ENCODE measurements around the gene PRLHR. TPM values are rescaled to one million over a fixed set of nuclear protein-coding genes. Genes with fewer than 3 reads are reported as not detected.

The PRLHR gene
- total and polyA plus RNA-seq, 2 donors: 0.02 to 0.05 TPM

- DNase-seq (ENCODE audit: low read depth in 6 of 9, low spot score in 9 of 9): no peak
- WGBS: 87% methylated on average over 11 of the region's 11 CpGs
- Histone ChIP-seq H3K4me1 (ENCODE audit: control insufficient read depth in 2 of 2, insufficient read depth in 2 of 2, low read length in 2 of 2) (no peaks in the 10 kb centered on the region), H3K27me3 (ENCODE audit: control insufficient read depth in 2 of 2, insufficient read depth in 1 of 2, low read length in 1 of 2) (peaks cover 0 to 12% of the 10 kb centered on the region in 2 donors), H3K4me3 (ENCODE audit: low read length in 2 of 2) (no peak overlapping the region), H3K27ac (ENCODE audit: low read depth in 1 of 2, low read length in 1 of 2) (no peak overlapping the region), H3K9me3 (ENCODE audit: control insufficient read depth in 2 of 2, insufficient read depth in 1 of 2, low read length in 1 of 2) (no peaks in the 10 kb centered on the region), H3K36me3 (ENCODE audit: control insufficient read depth in 2 of 2, insufficient read depth in 2 of 2, low read length in 1 of 2) (no peaks in the 10 kb centered on the region)
Measured at GRCh38 chr10:118567701-118568248, 27.7 kb downstream of the PRLHR start.

DNA sequence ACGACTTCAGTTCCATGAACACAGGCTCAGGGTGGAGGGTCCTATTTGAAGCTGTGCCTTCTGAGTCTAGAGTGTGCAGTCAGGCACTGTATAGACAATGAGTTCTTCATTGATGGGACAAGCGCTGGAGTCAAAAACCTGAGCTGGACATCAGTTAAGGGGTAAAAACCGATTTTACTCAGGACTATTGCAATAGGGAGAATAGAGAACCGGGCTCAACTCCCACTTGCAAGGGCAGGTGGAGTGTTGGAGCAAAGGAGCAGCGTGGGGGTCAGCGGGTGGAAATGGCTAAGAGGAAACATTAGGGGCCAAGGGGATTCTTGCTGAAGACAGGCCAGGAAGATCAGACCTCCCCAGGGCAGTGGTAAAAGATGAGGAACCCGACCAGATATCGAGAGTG lies 28.5 kb downstream of the PRLHR start:
- 94% methylated on average over 8 of the region's 8 CpGs for WGBS
- Histone ChIP-seq H3K9me3 (ENCODE audit: control insufficient read depth in 2 of 2, insufficient read depth in 1 of 2, low read length in 1 of 2) (no peaks in the 10 kb centered on the region), H3K27me3 (ENCODE audit: control insufficient read depth in 2 of 2, insufficient read depth in 1 of 2, low read length in 1 of 2) (peaks cover 0 to 10% of the 10 kb centered on the region in 2 donors), H3K27ac (ENCODE audit: low read depth in 1 of 2, low read length in 1 of 2) (no peak overlapping the region), H3K4me3 (ENCODE audit: low read length in 2 of 2) (no peak overlapping the region), H3K4me1 (ENCODE audit: control insufficient read depth in 2 of 2, insufficient read depth in 2 of 2, low read length in 2 of 2) (no peaks in the 10 kb centered on the region), H3K36me3 (ENCODE audit: control insufficient read depth in 2 of 2, insufficient read depth in 2 of 2, low read length in 1 of 2) (no peaks in the 10 kb centered on the region)
- no peak for DNase-seq (ENCODE audit: low read depth in 6 of 9, low spot score in 9 of 9)

- 89% methylated on average over 12 of the region's 12 CpGs for WGBS
- Histone ChIP-seq H3K36me3 (ENCODE audit: control insufficient read depth in 2 of 2, insufficient read depth in 2 of 2, low read length in 1 of 2) (no peaks in the 10 kb centered on the region), H3K4me1 (ENCODE audit: control insufficient read depth in 2 of 2, insufficient read depth in 2 of 2, low read length in 2 of 2) (no peaks in the 10 kb centered on the region), H3K27me3 (ENCODE audit: control insufficient read depth in 2 of 2, insufficient read depth in 1 of 2, low read length in 1 of 2) (peaks cover 0 to 10% of the 10 kb centered on the region in 2 donors), H3K27ac (ENCODE audit: low read depth in 1 of 2, low read length in 1 of 2) (no peak overlapping the region), H3K9me3 (ENCODE audit: control insufficient read depth in 2 of 2, insufficient read depth in 1 of 2, low read length in 1 of 2) (no peaks in the 10 kb centered on the region), H3K4me3 (ENCODE audit: low read length in 2 of 2) (no peak overlapping the region)
- DNase-seq (ENCODE audit: low read depth in 6 of 9, low spot score in 9 of 9): no peak
Measured at GRCh38 chr10:118565301-118566075, 30.0 kb downstream of the PRLHR start.

DNA sequence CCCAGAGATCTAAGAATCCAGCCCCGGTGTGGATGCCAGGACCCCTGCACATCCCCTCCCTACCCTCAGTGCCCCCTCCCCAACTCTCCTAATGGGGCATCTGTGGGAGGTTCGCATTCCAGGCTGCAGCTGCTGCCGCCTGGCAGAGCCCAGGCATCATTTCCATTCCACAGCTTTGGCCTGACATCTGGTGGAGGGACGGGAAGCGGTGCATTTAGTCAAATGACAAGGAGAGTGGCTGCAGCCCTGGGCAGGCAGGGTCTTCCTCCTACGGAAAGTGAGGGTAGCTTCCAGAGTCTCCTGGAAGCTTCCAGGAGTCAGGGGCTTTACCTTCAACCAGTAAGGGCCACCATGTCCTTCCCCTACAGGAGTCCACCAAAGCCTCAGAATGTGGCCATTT lies 30.8 kb downstream of the PRLHR start:
- Histone ChIP-seq H3K36me3 (ENCODE audit: control insufficient read depth in 2 of 2, insufficient read depth in 2 of 2, low read length in 1 of 2) (no peaks in the 10 kb centered on the region), H3K27me3 (ENCODE audit: control insufficient read depth in 2 of 2, insufficient read depth in 1 of 2, low read length in 1 of 2) (peaks cover 0 to 10% of the 10 kb centered on the region in 2 donors), H3K4me3 (ENCODE audit: low read length in 2 of 2) (no peak overlapping the region), H3K4me1 (ENCODE audit: control insufficient read depth in 2 of 2, insufficient read depth in 2 of 2, low read length in 2 of 2) (no peaks in the 10 kb centered on the region), H3K27ac (ENCODE audit: low read depth in 1 of 2, low read length in 1 of 2) (no peak overlapping the region), H3K9me3 (ENCODE audit: control insufficient read depth in 2 of 2, insufficient read depth in 1 of 2, low read length in 1 of 2) (no peaks in the 10 kb centered on the region)
- no peak for DNase-seq (ENCODE audit: low read depth in 6 of 9, low spot score in 9 of 9)
- 80% methylated on average over 6 of the region's 6 CpGs for WGBS

DNA sequence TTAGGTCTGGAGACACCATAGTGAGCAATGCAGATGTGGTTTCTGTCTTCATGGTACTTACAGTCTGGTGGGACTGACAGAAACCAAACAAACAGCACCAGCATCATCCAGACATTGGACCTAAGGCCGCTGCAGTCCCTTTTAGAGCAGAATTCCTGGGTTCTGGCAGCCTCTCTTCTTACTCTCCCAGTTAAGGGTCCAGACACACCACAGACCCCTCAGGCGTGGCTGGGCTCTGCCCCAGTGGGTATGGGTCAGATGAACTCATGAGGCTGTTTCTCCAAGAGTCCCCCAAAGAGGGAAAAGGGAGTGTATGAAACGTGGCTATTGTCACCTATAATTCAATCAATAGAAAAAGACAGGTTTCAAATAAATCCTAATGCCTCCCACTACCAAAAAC lies 31.3 kb downstream of the PRLHR start:
- DNase-seq (ENCODE audit: low read depth in 6 of 9, low spot score in 9 of 9): no peak
- WGBS: 84% methylated on average over 3 of the region's 3 CpGs
- H3K27me3 ChIP-seq (ENCODE audit: control insufficient read depth in 2 of 2, insufficient read depth in 1 of 2, low read length in 1 of 2): peaks cover 0 to 10% of the 10 kb centered on the region in 2 donors
- H3K4me1 ChIP-seq (ENCODE audit: control insufficient read depth in 2 of 2, insufficient read depth in 2 of 2, low read length in 2 of 2): no peaks in the 10 kb centered on the region
- no peaks in the 10 kb centered on the region for H3K36me3 ChIP-seq (ENCODE audit: control insufficient read depth in 2 of 2, insufficient read depth in 2 of 2, low read length in 1 of 2)
- H3K27ac ChIP-seq (ENCODE audit: low read depth in 1 of 2, low read length in 1 of 2): no peak overlapping the region
- H3K9me3 ChIP-seq (ENCODE audit: control insufficient read depth in 2 of 2, insufficient read depth in 1 of 2, low read length in 1 of 2): no peaks in the 10 kb centered on the region
- no peak overlapping the region for H3K4me3 ChIP-seq (ENCODE audit: low read length in 2 of 2)

DNA sequence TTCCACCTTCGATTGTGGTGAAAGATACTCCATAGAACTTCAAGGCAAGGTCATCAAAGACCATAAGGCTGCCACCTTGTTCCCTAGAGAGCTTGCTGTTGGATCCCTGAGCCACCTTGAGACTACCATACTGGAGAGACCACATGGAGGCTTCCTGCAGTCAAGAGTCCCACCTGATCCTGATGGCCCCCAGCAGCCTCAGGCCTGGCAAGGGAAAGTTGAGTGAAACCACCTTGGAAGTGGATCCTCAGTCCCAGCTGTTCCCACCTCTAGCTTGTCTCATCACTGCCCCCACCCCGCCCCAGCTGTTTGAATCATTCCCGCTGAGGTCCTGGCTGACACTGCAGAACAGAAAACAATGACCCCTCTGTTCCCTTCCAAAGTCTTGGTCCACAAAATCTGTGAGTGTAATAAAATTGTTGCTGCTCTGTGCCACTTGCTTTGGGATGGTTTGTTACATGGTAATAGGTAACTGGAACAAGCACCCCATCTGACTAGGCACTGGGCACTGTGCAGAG lies 32.0 kb downstream of the PRLHR start:
- Histone ChIP-seq H3K4me3 (ENCODE audit: low read length in 2 of 2) (no peak overlapping the region), H3K36me3 (ENCODE audit: control insufficient read depth in 2 of 2, insufficient read depth in 2 of 2, low read length in 1 of 2) (no peaks in the 10 kb centered on the region), H3K4me1 (ENCODE audit: control insufficient read depth in 2 of 2, insufficient read depth in 2 of 2, low read length in 2 of 2) (no peaks in the 10 kb centered on the region), H3K9me3 (ENCODE audit: control insufficient read depth in 2 of 2, insufficient read depth in 1 of 2, low read length in 1 of 2) (no peaks in the 10 kb centered on the region), H3K27me3 (ENCODE audit: control insufficient read depth in 2 of 2, insufficient read depth in 1 of 2, low read length in 1 of 2) (peaks cover 0 to 10% of the 10 kb centered on the region in 2 donors), H3K27ac (ENCODE audit: low read depth in 1 of 2, low read length in 1 of 2) (no peak overlapping the region)
- 97% methylated on average over 3 of the region's 3 CpGs for WGBS
- no peak for DNase-seq (ENCODE audit: low read depth in 6 of 9, low spot score in 9 of 9)

- H3K9me3 ChIP-seq (ENCODE audit: control insufficient read depth in 2 of 2, insufficient read depth in 1 of 2, low read length in 1 of 2): no peaks in the 10 kb centered on the region
- no peak overlapping the region for H3K4me3 ChIP-seq (ENCODE audit: low read length in 2 of 2)
- DNase-seq (ENCODE audit: low read depth in 6 of 9, low spot score in 9 of 9): no peak
- H3K4me1 ChIP-seq (ENCODE audit: control insufficient read depth in 2 of 2, insufficient read depth in 2 of 2, low read length in 2 of 2): no peaks in the 10 kb centered on the region
- no peaks in the 10 kb centered on the region for H3K36me3 ChIP-seq (ENCODE audit: control insufficient read depth in 2 of 2, insufficient read depth in 2 of 2, low read length in 1 of 2)
- 85% methylated on average over 1 of the region's 1 CpG for WGBS
- no peak overlapping the region for H3K27ac ChIP-seq (ENCODE audit: low read depth in 1 of 2, low read length in 1 of 2)
- peaks cover 0 to 10% of the 10 kb centered on the region in 2 donors for H3K27me3 ChIP-seq (ENCODE audit: control insufficient read depth in 2 of 2, insufficient read depth in 1 of 2, low read length in 1 of 2)
Measured at GRCh38 chr10:118562851-118563250, 32.6 kb downstream of the PRLHR start.

DNA sequence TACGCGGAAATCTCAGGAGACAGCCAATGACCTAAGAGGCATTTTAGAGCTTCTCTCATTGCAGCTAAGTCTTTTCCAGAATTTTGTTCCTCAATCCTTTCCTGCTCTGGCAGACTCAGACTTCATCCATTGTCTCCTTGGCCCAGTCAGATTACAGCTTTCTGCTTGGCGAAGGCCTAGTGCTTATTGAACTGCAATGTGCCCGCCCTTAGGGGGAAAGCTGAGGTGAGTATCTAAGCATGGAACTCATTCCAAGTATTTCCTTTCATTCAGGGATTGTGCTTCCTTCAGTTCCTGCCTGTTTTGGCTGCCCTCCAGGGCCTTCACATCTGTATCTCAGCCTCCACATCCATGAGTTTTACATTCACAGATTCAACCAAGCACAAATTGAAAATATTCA lies 37.5 kb downstream of the PRLHR start:
- Histone ChIP-seq H3K36me3 (ENCODE audit: control insufficient read depth in 2 of 2, insufficient read depth in 2 of 2, low read length in 1 of 2) (no peaks in the 10 kb centered on the region), H3K4me1 (ENCODE audit: control insufficient read depth in 2 of 2, insufficient read depth in 2 of 2, low read length in 2 of 2) (no peaks in the 10 kb centered on the region), H3K4me3 (ENCODE audit: low read length in 2 of 2) (no peak overlapping the region), H3K27ac (ENCODE audit: low read depth in 1 of 2, low read length in 1 of 2) (no peak overlapping the region), H3K27me3 (ENCODE audit: control insufficient read depth in 2 of 2, insufficient read depth in 1 of 2, low read length in 1 of 2) (no peaks in the 10 kb centered on the region), H3K9me3 (ENCODE audit: control insufficient read depth in 2 of 2, insufficient read depth in 1 of 2, low read length in 1 of 2) (no peaks in the 10 kb centered on the region)
- 70% methylated on average over 4 of the region's 4 CpGs for WGBS
- no peak for DNase-seq (ENCODE audit: low read depth in 6 of 9, low spot score in 9 of 9)

GRCh38 chr10:118551535-118552100 lies 43.8 kb downstream of the PRLHR start:
- H3K4me1 ChIP-seq (ENCODE audit: control insufficient read depth in 2 of 2, insufficient read depth in 2 of 2, low read length in 2 of 2): no peaks in the 10 kb centered on the region
- DNase-seq (ENCODE audit: low read depth in 6 of 9, low spot score in 9 of 9): no peak
- no peak overlapping the region for H3K4me3 ChIP-seq (ENCODE audit: low read length in 2 of 2)
- peaks cover 0 to 10% of the 10 kb centered on the region in 2 donors for H3K27me3 ChIP-seq (ENCODE audit: control insufficient read depth in 2 of 2, insufficient read depth in 1 of 2, low read length in 1 of 2)
- 45% methylated on average over 10 of the region's 10 CpGs for WGBS
- no peaks in the 10 kb centered on the region for H3K9me3 ChIP-seq (ENCODE audit: control insufficient read depth in 2 of 2, insufficient read depth in 1 of 2, low read length in 1 of 2)
- no peaks in the 10 kb centered on the region for H3K36me3 ChIP-seq (ENCODE audit: control insufficient read depth in 2 of 2, insufficient read depth in 2 of 2, low read length in 1 of 2)
- no peak overlapping the region for H3K27ac ChIP-seq (ENCODE audit: low read depth in 1 of 2, low read length in 1 of 2)
